K562 (cell line): Measurements from ENCODE around the gene FCHSD1. TPM values are rescaled to one million over a fixed set of nuclear protein-coding genes. Genes with fewer than 3 reads are reported as not detected.

ENCODE experiments used
- CHD1 ChIP-seq: fragments of 200-600 bp; sonication (generic); IDR thresholded peaks from one replicate; pipeline ENCODE4 v1.6.1; 2012; ENCODE audit warnings: mild to moderate bottlenecking, moderate library complexity, low read length, inconsistent platforms
- ELF1 ChIP-seq: fragments of 200-800 bp; sonication (Bioruptor generic); IDR thresholded peaks from 2 replicates; pipeline ENCODE4 v1.6.1; 2016; ENCODE audit warnings: missing genetic modification characterization, missing compliant biosample characterization
- EWSR1 ChIP-seq: fragments of 450-650 bp; IDR thresholded peaks from 2 replicates; pipeline ENCODE4 v1.6.1; 2018; ENCODE audit warnings: borderline replicate concordance, mild to moderate bottlenecking, low read depth, moderate library complexity; ENCODE audit not compliant: partially characterized antibody
- GATAD2B ChIP-seq: fragments of 450-650 bp; IDR thresholded peaks from 2 replicates; pipeline ENCODE4 v1.6.1; 2017; ENCODE audit warnings: mild to moderate bottlenecking, borderline replicate concordance
- HDAC1 ChIP-seq, 2 experiments: fragments of 450-650 bp; IDR thresholded peaks; 2 replicates each; pipeline ENCODE4 v1.6.1; 2016 to 2017; ENCODE audit warnings: inconsistent platforms in 1 of 2, mild to moderate bottlenecking in 1 of 2, moderate library complexity in 1 of 2
- KHSRP ChIP-seq: fragments of 450-650 bp; IDR thresholded peaks from 2 replicates; pipeline ENCODE4 v1.6.1; 2017
- LEF1 ChIP-seq: fragments of 450-650 bp; IDR thresholded peaks from 2 replicates; pipeline ENCODE4 v1.6.1; 2016; ENCODE audit warnings: mild to moderate bottlenecking
- MIER1 ChIP-seq: fragments of 450-650 bp; IDR thresholded peaks from 2 replicates; pipeline ENCODE4 v1.6.1; 2016; ENCODE audit warnings: antibody characterized with exemption, mild to moderate bottlenecking, low read depth
- NKRF ChIP-seq: fragments of 450-650 bp; IDR thresholded peaks from 2 replicates; pipeline ENCODE4 v1.6.1; 2016; ENCODE audit warnings: borderline replicate concordance
- PCBP1 ChIP-seq: fragments of 200-400 bp; formaldehyde crosslinking; IDR thresholded peaks from 2 replicates; pipeline ENCODE4 v1.6.1; 2018; ENCODE audit warnings: mild to moderate bottlenecking, low read depth, low read length; ENCODE audit not compliant: poor library complexity, severe bottlenecking
- RBBP5 ChIP-seq: fragments of 200-600 bp; sonication (generic); IDR thresholded peaks from 2 replicates; pipeline ENCODE4 v1.6.1; 2012; ENCODE audit warnings: borderline replicate concordance, mild to moderate bottlenecking, low read length, control low read depth, inconsistent platforms; ENCODE audit not compliant: insufficient read depth, poor library complexity, severe bottlenecking
- RCOR1 ChIP-seq, 2 experiments: IDR thresholded peaks; 2 replicates each; pipeline ENCODE4 v1.6.1; 2012; ENCODE audit warnings: low read depth in 2 of 2, low read length in 2 of 2, borderline replicate concordance in 1 of 2, improper control_type of control experiment in 1 of 2
- SP1 ChIP-seq: sonication (generic); formaldehyde crosslinking; IDR thresholded peaks from 2 replicates; pipeline ENCODE4 v1.8.1; 2022; ENCODE audit warnings: mild to moderate bottlenecking, missing genetic modification reagents
- TCF15 ChIP-seq: fragments of 250-450 bp; sonication (Bioruptor Pico); IDR thresholded peaks from 2 replicates; pipeline ENCODE4 v1.8.0; 2022; ENCODE audit warnings: moderate library complexity, mild to moderate bottlenecking, inconsistent platforms
- TCFL5 ChIP-seq: fragments of 250-450 bp; sonication (Bioruptor Pico); conservative IDR thresholded peaks from 2 replicates; pipeline ENCODE4 v1.6.1; 2021; ENCODE audit warnings: mild to moderate bottlenecking, moderate library complexity, matching md5 sums
- ZBED1 ChIP-seq: IDR thresholded peaks from 2 replicates; pipeline ENCODE4 v1.6.1; 2014
- ZNF232 ChIP-seq: sonication (generic); formaldehyde crosslinking; IDR thresholded peaks from 2 replicates; pipeline ENCODE4 v1.8.0; 2022; ENCODE audit warnings: mild to moderate bottlenecking, missing genetic modification reagents
- ZNF24 ChIP-seq: fragments of 450-650 bp; IDR thresholded peaks from 2 replicates; pipeline ENCODE4 v1.6.1; 2016
- ZNF316 ChIP-seq: fragments of 450-650 bp; IDR thresholded peaks from 2 replicates; pipeline ENCODE4 v1.6.1; 2016
- ZNF347 ChIP-seq: fragments of 450-650 bp; formaldehyde crosslinking; IDR thresholded peaks from 2 replicates; pipeline ENCODE4 v1.4.0; 2020; ENCODE audit warnings: low read depth, mild to moderate bottlenecking, moderate library complexity
- polyA plus RNA-seq, 8 experiments: library from polyadenylated mRNA; depleted of rRNA in 4 of 8; stranded (reverse) in 5 of 8; unstranded in 3 of 8; fragments of >200 nt; fragmentation: Nextera tagmentation in 2 of 8; fragmentation: Illumina TruSeq in 1 of 8; extraction: Ambion mirVana in 2 of 8; extraction: Trizol in 1 of 8; gene quantifications; 2 replicates each; pipeline versions ENCODE4 v1.2.1 to v1.2.3, GENCODE V29; 2011 to 2014; ENCODE audit warnings: inconsistent platforms in 1 of 8, missing spikeins in 1 of 8
- total RNA-seq, 7 experiments: library from RNA; depleted of rRNA in 6 of 7; stranded (reverse); fragments of >200 nt in 6 of 7; fragmentation: Illumina TruSeq in 2 of 7; extraction: Trizol in 2 of 7; gene quantifications; 2 replicates each; pipeline versions ENCODE4 v1.2.1 to v1.2.3, GENCODE V29; 2011 to 2021; ENCODE audit warnings: low replicate concordance in 1 of 7
- TF ChIP-seq, protein P1 (sequence below): fragments of 450-650 bp; formaldehyde crosslinking; IDR thresholded peaks from 2 replicates; pipeline ENCODE4 v1.4.0; 2020; ENCODE audit warnings: mild to moderate bottlenecking
- TF ChIP-seq, protein P2 (sequence below): fragments of 250-450 bp; sonication (Bioruptor Pico); IDR thresholded peaks from 2 replicates; pipeline ENCODE4 v1.9.0; 2021; ENCODE audit warnings: mild to moderate bottlenecking, inconsistent platforms

The FCHSD1 gene
- total and polyA plus RNA-seq, 9 of the 15 experiments (the other 6 are each of a cell fraction or from before 2014, with no cell fraction given), result 0.35 to 37.5 (median 13.6) TPM

- TF ChIP-seq KHSRP (no peak; the same call in none of the 2 replicates), ZNF24 (peak; percentile 33; the same call in 1 of the 2 replicates), HDAC1 (IDR thresholded peaks at IDR 0.05) (peak in 1 of 2 experiments; percentile 92; a peak in 2 of 4 replicates), RCOR1 (IDR thresholded peaks at IDR 0.05; ENCODE audit: borderline replicate concordance in 1 of 2, low read depth in 2 of 2, low read length in 2 of 2) (peak; percentile 87 to 96), NKRF (no peak), RBBP5 (no peak), LEF1 (peak; percentile 90), GATAD2B (no peak; the same call in 1 of the 2 replicates), ELF1 (peak; percentile 46; the same call in 1 of the 2 replicates), TCF15 (CRISPR knock-in tag) (no peak), ZNF232 (no peak), PCBP1 (no peak), EWSR1 (no peak), SP1 (CRISPR knock-in tag) (no peak), ZNF347 (CRISPR knock-in tag) (no peak), MIER1 (no peak), CHD1 (no peak), ZBED1 (peak; percentile 81; the same call in 1 of the 2 replicates), TCFL5 (CRISPR knock-in tag) (no peak; the same call in 1 of the 2 replicates), ZNF316 (peak; percentile 97)
- TF ChIP-seq, protein P1, sequence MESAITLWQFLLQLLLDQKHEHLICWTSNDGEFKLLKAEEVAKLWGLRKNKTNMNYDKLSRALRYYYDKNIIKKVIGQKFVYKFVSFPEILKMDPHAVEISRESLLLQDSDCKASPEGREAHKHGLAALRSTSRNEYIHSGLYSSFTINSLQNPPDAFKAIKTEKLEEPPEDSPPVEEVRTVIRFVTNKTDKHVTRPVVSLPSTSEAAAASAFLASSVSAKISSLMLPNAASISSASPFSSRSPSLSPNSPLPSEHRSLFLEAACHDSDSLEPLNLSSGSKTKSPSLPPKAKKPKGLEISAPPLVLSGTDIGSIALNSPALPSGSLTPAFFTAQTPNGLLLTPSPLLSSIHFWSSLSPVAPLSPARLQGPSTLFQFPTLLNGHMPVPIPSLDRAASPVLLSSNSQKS (CRISPR knock-in tag), result no peak
- TF ChIP-seq, protein P2, sequence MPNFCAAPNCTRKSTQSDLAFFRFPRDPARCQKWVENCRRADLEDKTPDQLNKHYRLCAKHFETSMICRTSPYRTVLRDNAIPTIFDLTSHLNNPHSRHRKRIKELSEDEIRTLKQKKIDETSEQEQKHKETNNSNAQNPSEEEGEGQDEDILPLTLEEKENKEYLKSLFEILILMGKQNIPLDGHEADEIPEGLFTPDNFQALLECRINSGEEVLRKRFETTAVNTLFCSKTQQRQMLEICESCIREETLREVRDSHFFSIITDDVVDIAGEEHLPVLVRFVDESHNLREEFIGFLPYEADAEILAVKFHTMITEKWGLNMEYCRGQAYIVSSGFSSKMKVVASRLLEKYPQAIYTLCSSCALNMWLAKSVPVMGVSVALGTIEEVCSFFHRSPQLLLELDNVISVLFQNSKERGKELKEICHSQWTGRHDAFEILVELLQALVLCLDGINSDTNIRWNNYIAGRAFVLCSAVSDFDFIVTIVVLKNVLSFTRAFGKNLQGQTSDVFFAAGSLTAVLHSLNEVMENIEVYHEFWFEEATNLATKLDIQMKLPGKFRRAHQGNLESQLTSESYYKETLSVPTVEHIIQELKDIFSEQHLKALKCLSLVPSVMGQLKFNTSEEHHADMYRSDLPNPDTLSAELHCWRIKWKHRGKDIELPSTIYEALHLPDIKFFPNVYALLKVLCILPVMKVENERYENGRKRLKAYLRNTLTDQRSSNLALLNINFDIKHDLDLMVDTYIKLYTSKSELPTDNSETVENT (CRISPR knock-in tag), result no peak
These were observed 45.5 kb downstream of the FCHSD1 start (continued) for GRCh38 chr5:141605523-141606277.
